Measurements from ENCODE around the gene ABITRAM.
"Not testable (repeated sequence)": the region's sequence is repeated elsewhere in the genome, so short reads cannot be mapped to it uniquely, and the experiment has no call there.

Gene ABITRAM

GRCh38 chr9:108933231-108933717 is 926 bp upstream of the ABITRAM start:
- no peak for DNase-seq

- peak; percentile 93 for DNase-seq
Observed at GRCh38 chr9:108933718-108934322, 380 bp upstream of the ABITRAM start, which contains the start of gene ELP1. ELP1 (minus strand) TSS chr9:108934124; CDS start chr9:108931146, 2,978 bp downstream.

GRCh38 chr9:108937561-108938305 is 3.5 kb downstream of the ABITRAM start:
- DNase-seq = no peak

- no peak for DNase-seq
Observed at GRCh38 chr9:108939975-108940374, 5.8 kb downstream of the ABITRAM start.

- DNase-seq = no peak
Observed at GRCh38 chr9:108950168-108950567, 16.0 kb downstream of the ABITRAM start.

GRCh38 chr9:108951578-108951977 is 17.4 kb downstream of the ABITRAM start:
- no peak for DNase-seq

GRCh38 chr9:108953983-108954574 is 19.9 kb downstream of the ABITRAM start:
- no peak for DNase-seq

- DNase-seq = no peak
Observed at GRCh38 chr9:108956022-108956630, 21.9 kb downstream of the ABITRAM start.

- no peak for DNase-seq
Observed at GRCh38 chr9:108956631-108957026, 22.4 kb downstream of the ABITRAM start.

- no peak for DNase-seq
Observed at GRCh38 chr9:108960331-108960730, 26.1 kb downstream of the ABITRAM start.

GRCh38 chr9:108961151-108961550 is 27.0 kb downstream of the ABITRAM start:
- DNase-seq = no peak

GRCh38 chr9:108963459-108964143 is 29.4 kb downstream of the ABITRAM start:
- DNase-seq = no peak

- DNase-seq = no peak
Observed at GRCh38 chr9:108967916-108968315, 33.7 kb downstream of the ABITRAM start.

- not testable (repeated sequence) for DNase-seq
Observed at GRCh38 chr9:108971392-108971791, 37.2 kb downstream of the ABITRAM start.

GRCh38 chr9:108972186-108972585 is 38.0 kb downstream of the ABITRAM start:
- no peak for DNase-seq

GRCh38 chr9:108972626-108973209 is 38.5 kb downstream of the ABITRAM start:
- no peak for DNase-seq

GRCh38 chr9:108973895-108974294 is 39.7 kb downstream of the ABITRAM start:
- no peak for DNase-seq

GRCh38 chr9:108978205-108978604 is 44.0 kb downstream of the ABITRAM start:
- no peak for DNase-seq

- DNase-seq = no peak
Observed at GRCh38 chr9:108980893-108981292, 46.7 kb downstream of the ABITRAM start.

GRCh38 chr9:108983885-108984284 is 49.7 kb downstream of the ABITRAM start:
- no peak for DNase-seq
